ENCODE results near the gene EHMT2. TPM values are rescaled to one million over a fixed set of nuclear protein-coding genes. Genes with fewer than 3 reads are reported as not detected.

EHMT2 gene
- total and polyA plus RNA-seq, 2 of the 13 experiments (the other 11 are each of a cell fraction or from before 2014, with no cell fraction given): 55.2 to 69.2 TPM

- TF ChIP-seq ZNF609 (CRISPR knock-in tag; IDR thresholded peaks at IDR 0.05; ENCODE audit: borderline replicate concordance): no peak; the same call in 1 of the 2 replicates
- TF ChIP-seq NCOA2 (CRISPR knock-in tag; IDR thresholded peaks at IDR 0.05): no peak
- TF ChIP-seq ZNF691 (CRISPR knock-in tag; IDR thresholded peaks at IDR 0.05; ENCODE audit: borderline replicate concordance, low read depth): peak; percentile 74; the same call in 1 of the 2 replicates
- no peak for TF ChIP-seq CENPT (CRISPR knock-in tag; IDR thresholded peaks at IDR 0.05; ENCODE audit: low read depth)
- TF ChIP-seq KDM5B (CRISPR knock-in tag; IDR thresholded peaks at IDR 0.05; ENCODE audit: borderline replicate concordance): peak; percentile 79; the same call in 1 of the 2 replicates
- TF ChIP-seq TEAD2 (CRISPR knock-in tag; IDR thresholded peaks at IDR 0.05): peak; percentile 8; the same call in 1 of the 2 replicates
- TF ChIP-seq PBX3 (CRISPR knock-in tag; IDR thresholded peaks at IDR 0.05; ENCODE audit: borderline replicate concordance): peak; percentile 84; the same call in 1 of the 2 replicates
- peak; percentile 82 for TF ChIP-seq ZMYM2 (CRISPR knock-in tag; IDR thresholded peaks at IDR 0.05)
- TF ChIP-seq ZNF703 (CRISPR knock-in tag; IDR thresholded peaks at IDR 0.05; ENCODE audit: borderline replicate concordance): 0 out of 2 replicates have a peak, but pooled peaks have one; percentile 66
- peak; percentile 70; the same call in 1 of the 2 replicates for TF ChIP-seq IRF9 (CRISPR knock-in tag; IDR thresholded peaks at IDR 0.05; ENCODE audit: borderline replicate concordance)
- TF ChIP-seq ZMYM4 (CRISPR knock-in tag; IDR thresholded peaks at IDR 0.05): peak; percentile 80
- TF ChIP-seq ZFAT (CRISPR knock-in tag; conservative IDR thresholded peaks at IDR 0.05): peak; percentile 63
- TF ChIP-seq CREM (IDR thresholded peaks at IDR 0.05): peak; percentile 57; the same call in 1 of the 2 replicates
- TF ChIP-seq CREM (CRISPR knock-in tag; IDR thresholded peaks at IDR 0.05): no peak
- TF ChIP-seq ZNF616 (CRISPR knock-in tag; IDR thresholded peaks at IDR 0.05; ENCODE audit: low read depth): no peak; the same call in 1 of the 2 replicates
- TF ChIP-seq MIXL1 (CRISPR knock-in tag; IDR thresholded peaks at IDR 0.05): no peak; the same call in 1 of the 2 replicates
- no peak for TF ChIP-seq ZNF260 (CRISPR knock-in tag; IDR thresholded peaks at IDR 0.05; ENCODE audit: borderline replicate concordance, low read depth)
These were observed 62.9 kb downstream of the EHMT2 start (continued) for GRCh38 chr6:31834367-31835250.

Data from HepG2 (cell line).